ENCODE data around the gene USP47.

Gene USP47

DNA sequence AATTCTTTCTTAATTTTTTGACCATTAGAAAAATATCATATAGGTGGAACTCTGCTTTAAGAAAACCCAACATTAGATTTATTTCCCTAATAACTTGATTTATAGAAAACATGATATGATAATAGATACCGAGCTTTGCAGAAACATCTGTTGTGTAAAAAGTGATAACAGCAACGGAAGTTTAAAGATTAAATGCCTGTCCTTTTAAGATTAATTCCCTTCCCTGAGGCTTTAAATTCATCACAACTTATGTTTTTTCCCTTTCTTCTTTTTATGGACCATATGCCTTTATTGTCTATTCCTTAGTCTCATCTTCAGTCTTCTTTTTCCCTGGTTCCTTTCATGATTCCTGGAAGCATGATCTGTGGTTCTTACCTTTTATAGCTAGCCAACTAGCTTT is 1.9 kb downstream of the USP47 start:
- no peaks in the 10 kb centered on the region for H3K9me3 ChIP-seq (ENCODE audit: control insufficient read depth, insufficient read depth, low read length)
- no peaks in the 10 kb centered on the region for H3K27me3 ChIP-seq (ENCODE audit: control insufficient read depth, low read length)
- TF ChIP-seq EZH2phosphoT487 (IDR thresholded peaks at IDR 0.05; ENCODE audit: borderline replicate concordance, low read length) = no peak
- TF ChIP-seq, protein P1, sequence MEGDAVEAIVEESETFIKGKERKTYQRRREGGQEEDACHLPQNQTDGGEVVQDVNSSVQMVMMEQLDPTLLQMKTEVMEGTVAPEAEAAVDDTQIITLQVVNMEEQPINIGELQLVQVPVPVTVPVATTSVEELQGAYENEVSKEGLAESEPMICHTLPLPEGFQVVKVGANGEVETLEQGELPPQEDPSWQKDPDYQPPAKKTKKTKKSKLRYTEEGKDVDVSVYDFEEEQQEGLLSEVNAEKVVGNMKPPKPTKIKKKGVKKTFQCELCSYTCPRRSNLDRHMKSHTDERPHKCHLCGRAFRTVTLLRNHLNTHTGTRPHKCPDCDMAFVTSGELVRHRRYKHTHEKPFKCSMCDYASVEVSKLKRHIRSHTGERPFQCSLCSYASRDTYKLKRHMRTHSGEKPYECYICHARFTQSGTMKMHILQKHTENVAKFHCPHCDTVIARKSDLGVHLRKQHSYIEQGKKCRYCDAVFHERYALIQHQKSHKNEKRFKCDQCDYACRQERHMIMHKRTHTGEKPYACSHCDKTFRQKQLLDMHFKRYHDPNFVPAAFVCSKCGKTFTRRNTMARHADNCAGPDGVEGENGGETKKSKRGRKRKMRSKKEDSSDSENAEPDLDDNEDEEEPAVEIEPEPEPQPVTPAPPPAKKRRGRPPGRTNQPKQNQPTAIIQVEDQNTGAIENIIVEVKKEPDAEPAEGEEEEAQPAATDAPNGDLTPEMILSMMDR (IDR thresholded peaks at IDR 0.05; ENCODE audit: low read depth, low read length, poor library complexity, severe bottlenecking) = no peak
- peaks cover 11% of the 10 kb centered on the region for H4K20me1 ChIP-seq (ENCODE audit: control insufficient read depth, insufficient read depth, low read depth, low read length)
- peaks cover 7% of the 10 kb centered on the region for H3K36me3 ChIP-seq (ENCODE audit: control insufficient read depth, low read length)
- peaks cover 68% of the 10 kb centered on the region for H3K79me2 ChIP-seq (ENCODE audit: control insufficient read depth, low read length)
- no peak overlapping the region for H3K27ac ChIP-seq (ENCODE audit: low read depth, low read length)
- H3K4me3 ChIP-seq (ENCODE audit: low read length) = peak overlapping the region; percentile 83
- H3K4me2 ChIP-seq (ENCODE audit: low read length) = peak overlapping the region; percentile 91
- no peaks in the 10 kb centered on the region for H3K9me2 ChIP-seq (replicated peaks; ENCODE audit: control insufficient read depth, low read length)
- peaks cover 34% of the 10 kb centered on the region for H3K4me1 ChIP-seq (ENCODE audit: control insufficient read depth, low read length)
- H3F3A ChIP-seq (ENCODE audit: control insufficient read depth, insufficient read depth) = no peaks in the 10 kb centered on the region

DNA sequence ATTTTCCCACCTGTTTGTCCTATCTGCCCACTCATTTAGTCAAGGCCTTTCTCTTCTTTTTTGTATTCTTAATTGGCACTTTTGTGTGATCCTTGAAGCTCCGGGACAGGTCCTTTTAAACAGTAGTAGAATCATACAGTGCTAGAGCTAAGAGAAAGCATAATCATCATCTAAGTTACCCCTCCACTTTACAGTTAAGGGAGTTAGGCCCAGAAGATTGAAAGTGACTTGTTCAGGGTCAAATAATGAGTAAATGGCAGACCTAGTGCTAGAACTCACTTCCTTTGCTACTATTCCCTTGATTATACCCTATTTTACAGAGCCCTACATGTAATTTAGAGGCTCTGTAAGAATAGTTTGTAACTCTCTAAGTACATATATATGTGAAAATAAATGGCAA is 2.5 kb downstream of the USP47 start:
- Histone ChIP-seq H3F3A (ENCODE audit: control insufficient read depth, insufficient read depth) (no peaks in the 10 kb centered on the region), H3K9me2 (replicated peaks; ENCODE audit: control insufficient read depth, low read length) (no peaks in the 10 kb centered on the region), H3K79me2 (ENCODE audit: control insufficient read depth, low read length) (peaks cover 75% of the 10 kb centered on the region), H4K20me1 (ENCODE audit: control insufficient read depth, insufficient read depth, low read depth, low read length) (peaks cover 11% of the 10 kb centered on the region), H3K4me2 (ENCODE audit: low read length) (peak overlapping the region; percentile 91), H3K4me1 (ENCODE audit: control insufficient read depth, low read length) (peaks cover 40% of the 10 kb centered on the region), H3K27ac (ENCODE audit: low read depth, low read length) (no peak overlapping the region), H3K27me3 (ENCODE audit: control insufficient read depth, low read length) (no peaks in the 10 kb centered on the region), H3K4me3 (ENCODE audit: low read length) (peak overlapping the region; percentile 83), H3K9me3 (ENCODE audit: control insufficient read depth, insufficient read depth, low read length) (no peaks in the 10 kb centered on the region), H3K36me3 (ENCODE audit: control insufficient read depth, low read length) (peaks cover 7% of the 10 kb centered on the region)
- no peak for TF ChIP-seq EZH2phosphoT487 (IDR thresholded peaks at IDR 0.05; ENCODE audit: borderline replicate concordance, low read length)
- TF ChIP-seq, protein P1 (IDR thresholded peaks at IDR 0.05; ENCODE audit: low read depth, low read length, poor library complexity, severe bottlenecking) = no peak

DNA sequence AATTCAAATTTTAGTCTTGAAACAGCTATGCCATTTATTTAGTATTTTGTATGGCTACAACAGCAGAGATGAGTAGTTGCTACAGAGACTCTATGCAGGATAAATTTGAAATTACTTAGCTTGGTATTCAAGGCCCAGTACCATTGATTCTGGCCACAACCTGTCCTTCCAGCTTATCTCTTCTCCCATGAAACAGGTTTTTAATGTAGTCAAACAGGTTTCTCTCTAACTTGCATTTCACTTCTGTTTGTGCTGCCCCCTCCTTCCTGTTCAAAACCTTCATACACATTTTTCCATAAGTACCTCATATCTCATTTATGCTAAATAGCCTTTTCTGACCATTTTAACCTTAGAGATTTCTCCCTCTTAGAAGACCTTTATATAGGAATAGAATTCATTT is 3.3 kb downstream of the USP47 start:
- peak overlapping the region; percentile 3; the same call in 1 of the 2 replicates for H3K4me3 ChIP-seq (ENCODE audit: low read length)
- TF ChIP-seq, protein P1 (IDR thresholded peaks at IDR 0.05; ENCODE audit: low read depth, low read length, poor library complexity, severe bottlenecking) = no peak
- TF ChIP-seq EZH2phosphoT487 (IDR thresholded peaks at IDR 0.05; ENCODE audit: borderline replicate concordance, low read length) = no peak
- H3K27ac ChIP-seq (ENCODE audit: low read depth, low read length) = no peak overlapping the region
- peak overlapping the region; percentile 91 for H3K4me2 ChIP-seq (ENCODE audit: low read length)
- H3K9me2 ChIP-seq (replicated peaks; ENCODE audit: control insufficient read depth, low read length) = no peaks in the 10 kb centered on the region
- H3K27me3 ChIP-seq (ENCODE audit: control insufficient read depth, low read length) = no peaks in the 10 kb centered on the region
- peaks cover 7% of the 10 kb centered on the region for H3K36me3 ChIP-seq (ENCODE audit: control insufficient read depth, low read length)
- H3F3A ChIP-seq (ENCODE audit: control insufficient read depth, insufficient read depth) = no peaks in the 10 kb centered on the region
- H4K20me1 ChIP-seq (ENCODE audit: control insufficient read depth, insufficient read depth, low read depth, low read length) = peaks cover 16% of the 10 kb centered on the region
- H3K9me3 ChIP-seq (ENCODE audit: control insufficient read depth, insufficient read depth, low read length) = no peaks in the 10 kb centered on the region
- peaks cover 83% of the 10 kb centered on the region for H3K79me2 ChIP-seq (ENCODE audit: control insufficient read depth, low read length)
- peaks cover 45% of the 10 kb centered on the region for H3K4me1 ChIP-seq (ENCODE audit: control insufficient read depth, low read length)

Data from DOHH2 (cell line).